Uterus (tissue), 2 donors: Measurements from ENCODE around the gene ZMAT3.

Source experiments
- POLR2A ChIP-seq, 2 donors: fragments of 450-650 bp; IDR thresholded peaks; one replicate each; pipeline ENCODE4 v1.6.1; 2016; ENCODE audit warnings: antibody characterized with exemption in 2 of 2, mild to moderate bottlenecking in 1 of 2, moderate library complexity in 1 of 2
- TF ChIP-seq, protein P1 (sequence below), 4 experiments: fragments of 200-600 bp in 2 of 4; fragments of 450-650 bp in 2 of 4; sonication (generic) in 2 of 4; IDR thresholded peaks; one replicate each; pipeline ENCODE4 v1.5.1; 2016 to 2019; ENCODE audit warnings: antibody characterized with exemption in 4 of 4, mild to moderate bottlenecking in 2 of 4, moderate library complexity in 1 of 4

DNA sequence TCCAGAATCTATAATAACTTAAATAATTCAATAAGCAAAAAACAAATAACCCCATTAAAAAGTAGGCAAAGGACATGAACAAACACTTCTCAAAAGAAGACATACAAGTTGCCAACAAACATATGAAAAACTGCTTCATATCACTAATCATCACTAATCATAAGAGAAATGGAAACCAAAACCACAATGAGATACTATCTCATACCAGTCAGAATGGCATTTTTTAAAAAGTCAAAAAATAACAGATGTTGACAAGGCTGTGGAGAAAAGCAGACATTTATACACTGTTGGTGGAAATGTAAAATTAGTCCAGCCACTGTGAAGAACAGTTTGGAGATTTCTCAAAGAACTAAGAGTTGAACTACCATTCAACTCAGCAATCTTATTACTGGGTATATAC is 19.5 kb upstream of the ZMAT3 start:
- TF ChIP-seq, protein P1, sequence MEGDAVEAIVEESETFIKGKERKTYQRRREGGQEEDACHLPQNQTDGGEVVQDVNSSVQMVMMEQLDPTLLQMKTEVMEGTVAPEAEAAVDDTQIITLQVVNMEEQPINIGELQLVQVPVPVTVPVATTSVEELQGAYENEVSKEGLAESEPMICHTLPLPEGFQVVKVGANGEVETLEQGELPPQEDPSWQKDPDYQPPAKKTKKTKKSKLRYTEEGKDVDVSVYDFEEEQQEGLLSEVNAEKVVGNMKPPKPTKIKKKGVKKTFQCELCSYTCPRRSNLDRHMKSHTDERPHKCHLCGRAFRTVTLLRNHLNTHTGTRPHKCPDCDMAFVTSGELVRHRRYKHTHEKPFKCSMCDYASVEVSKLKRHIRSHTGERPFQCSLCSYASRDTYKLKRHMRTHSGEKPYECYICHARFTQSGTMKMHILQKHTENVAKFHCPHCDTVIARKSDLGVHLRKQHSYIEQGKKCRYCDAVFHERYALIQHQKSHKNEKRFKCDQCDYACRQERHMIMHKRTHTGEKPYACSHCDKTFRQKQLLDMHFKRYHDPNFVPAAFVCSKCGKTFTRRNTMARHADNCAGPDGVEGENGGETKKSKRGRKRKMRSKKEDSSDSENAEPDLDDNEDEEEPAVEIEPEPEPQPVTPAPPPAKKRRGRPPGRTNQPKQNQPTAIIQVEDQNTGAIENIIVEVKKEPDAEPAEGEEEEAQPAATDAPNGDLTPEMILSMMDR (IDR thresholded peaks at IDR 0.05): no peak
- no peak for TF ChIP-seq POLR2A (IDR thresholded peaks at IDR 0.05)
